Fibroblast of lung (primary cell): ENCODE measurements around the gene MEGF6.

Experiments
- EZH2 ChIP-seq: IDR thresholded peaks from 2 replicates; pipeline ENCODE4 v1.5.1; 2012; ENCODE audit warnings: low read length, control low read depth, mild to moderate bottlenecking; ENCODE audit errors: missing control alignments
- TF ChIP-seq, protein P1 (sequence below), 2 donors: IDR thresholded peaks in 1 of 2; conservative IDR thresholded peaks in 1 of 2; 1 replicate in 1 of 2; 2 replicates in 1 of 2; pipeline ENCODE4 v1.5.1; 2011 to 2012; ENCODE audit warnings: low read length in 2 of 2, control low read depth in 1 of 2, inconsistent platforms in 1 of 2, low read depth in 1 of 2, mild to moderate bottlenecking in 1 of 2

DNA sequence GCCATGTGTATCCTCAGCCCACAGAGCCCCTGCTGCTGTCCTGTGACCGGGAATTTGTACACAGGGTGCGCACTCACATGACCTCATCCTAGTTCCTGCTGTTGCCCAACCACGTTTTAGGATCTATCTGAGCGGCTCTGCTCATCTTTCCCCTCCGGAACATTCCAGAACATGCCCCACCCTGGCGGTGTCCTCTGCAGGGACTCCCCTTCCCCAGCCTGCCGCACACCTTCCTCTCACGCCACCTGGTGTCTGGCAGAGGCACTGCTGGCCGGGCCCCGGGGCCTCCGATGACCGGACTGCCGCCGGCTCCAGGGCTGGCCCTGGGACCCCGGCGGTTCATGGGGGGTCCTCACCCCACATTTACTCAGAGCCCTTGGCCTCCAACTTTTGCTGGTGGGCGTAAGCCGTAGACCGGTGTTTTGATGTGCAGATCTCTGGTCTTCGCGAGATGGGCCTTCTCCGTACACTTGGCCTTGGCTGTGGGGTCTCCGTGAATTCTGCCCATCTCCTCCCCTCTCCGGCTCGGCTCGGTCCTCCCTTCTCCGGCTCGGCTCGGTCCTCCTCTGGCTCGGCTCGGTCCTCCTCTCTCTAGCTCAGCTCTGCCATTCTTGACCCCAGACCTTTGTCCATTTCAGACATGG lies 127.4 kb downstream of the MEGF6 start:
- TF ChIP-seq, protein P1, sequence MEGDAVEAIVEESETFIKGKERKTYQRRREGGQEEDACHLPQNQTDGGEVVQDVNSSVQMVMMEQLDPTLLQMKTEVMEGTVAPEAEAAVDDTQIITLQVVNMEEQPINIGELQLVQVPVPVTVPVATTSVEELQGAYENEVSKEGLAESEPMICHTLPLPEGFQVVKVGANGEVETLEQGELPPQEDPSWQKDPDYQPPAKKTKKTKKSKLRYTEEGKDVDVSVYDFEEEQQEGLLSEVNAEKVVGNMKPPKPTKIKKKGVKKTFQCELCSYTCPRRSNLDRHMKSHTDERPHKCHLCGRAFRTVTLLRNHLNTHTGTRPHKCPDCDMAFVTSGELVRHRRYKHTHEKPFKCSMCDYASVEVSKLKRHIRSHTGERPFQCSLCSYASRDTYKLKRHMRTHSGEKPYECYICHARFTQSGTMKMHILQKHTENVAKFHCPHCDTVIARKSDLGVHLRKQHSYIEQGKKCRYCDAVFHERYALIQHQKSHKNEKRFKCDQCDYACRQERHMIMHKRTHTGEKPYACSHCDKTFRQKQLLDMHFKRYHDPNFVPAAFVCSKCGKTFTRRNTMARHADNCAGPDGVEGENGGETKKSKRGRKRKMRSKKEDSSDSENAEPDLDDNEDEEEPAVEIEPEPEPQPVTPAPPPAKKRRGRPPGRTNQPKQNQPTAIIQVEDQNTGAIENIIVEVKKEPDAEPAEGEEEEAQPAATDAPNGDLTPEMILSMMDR (conservative IDR thresholded peaks at IDR 0.05 in 1 of 2, IDR thresholded peaks at IDR 0.05 in 1 of 2; ENCODE audit: low read depth in 1 of 2, low read length in 2 of 2) = peak; percentile 81 to 86
- no peak for TF ChIP-seq EZH2
